ENCODE data around the gene KCNH1. TPM values are rescaled to one million over a fixed set of nuclear protein-coding genes. Genes with fewer than 3 reads are reported as not detected.

Gene KCNH1
- total RNA-seq, 1 donor from 2014 or later, result under 0.01 TPM

GRCh38 chr1:211133393-211133835 is 534 bp downstream of the KCNH1 start:
- FAIRE-seq (no peak), DNase-seq (ENCODE audit: low read depth) (no peak)
- Histone ChIP-seq H3K27me3 (ENCODE audit: control insufficient read depth, insufficient read depth, low read length) (peaks cover 12% of the 10 kb centered on the region), H3K36me3 (ENCODE audit: control insufficient read depth, insufficient read depth, low read length) (no peaks in the 10 kb centered on the region), H3K4me3 (ENCODE audit: low read depth, low read length) (peak overlapping the region; percentile 24)
- TF ChIP-seq CTCF (IDR thresholded peaks at IDR 0.05; ENCODE audit: insufficient read depth, low read length, severe bottlenecking), result no peak

GRCh38 chr1:211132721-211133392 is 1.1 kb downstream of the KCNH1 start:
- TF ChIP-seq CTCF (IDR thresholded peaks at IDR 0.05; ENCODE audit: insufficient read depth, low read length, severe bottlenecking), result no peak
- Histone ChIP-seq H3K27me3 (ENCODE audit: control insufficient read depth, insufficient read depth, low read length) (peaks cover 12% of the 10 kb centered on the region), H3K36me3 (ENCODE audit: control insufficient read depth, insufficient read depth, low read length) (no peaks in the 10 kb centered on the region), H3K4me3 (ENCODE audit: low read depth, low read length) (no peak overlapping the region)
- DNase-seq (ENCODE audit: low read depth) (no peak), FAIRE-seq (no peak)

- TF ChIP-seq CTCF (IDR thresholded peaks at IDR 0.05; ENCODE audit: insufficient read depth, low read length, severe bottlenecking), result no peak
- DNase-seq (ENCODE audit: low read depth), result no peak
- Histone ChIP-seq H3K36me3 (ENCODE audit: control insufficient read depth, insufficient read depth, low read length) (no peaks in the 10 kb centered on the region), H3K4me3 (ENCODE audit: low read depth, low read length) (no peak overlapping the region), H3K27me3 (ENCODE audit: control insufficient read depth, insufficient read depth, low read length) (peaks cover 15% of the 10 kb centered on the region)
- no peak for FAIRE-seq
Observed at GRCh38 chr1:211129776-211130175, 4.2 kb downstream of the KCNH1 start.

GRCh38 chr1:211127166-211127565 is 6.8 kb downstream of the KCNH1 start:
- no peaks in the 10 kb centered on the region for H3K36me3 ChIP-seq (ENCODE audit: control insufficient read depth, insufficient read depth, low read length)
- no peak overlapping the region for H3K4me3 ChIP-seq (ENCODE audit: low read depth, low read length)
- TF ChIP-seq CTCF (IDR thresholded peaks at IDR 0.05; ENCODE audit: insufficient read depth, low read length, severe bottlenecking), result no peak
- FAIRE-seq (no peak), DNase-seq (ENCODE audit: low read depth) (no peak)
- H3K27me3 ChIP-seq (ENCODE audit: control insufficient read depth, insufficient read depth, low read length), result peaks cover 3% of the 10 kb centered on the region

GRCh38 chr1:211126622-211127021 is 7.3 kb downstream of the KCNH1 start:
- Histone ChIP-seq H3K4me3 (ENCODE audit: low read depth, low read length) (no peak overlapping the region), H3K36me3 (ENCODE audit: control insufficient read depth, insufficient read depth, low read length) (no peaks in the 10 kb centered on the region), H3K27me3 (ENCODE audit: control insufficient read depth, insufficient read depth, low read length) (peaks cover 3% of the 10 kb centered on the region)
- DNase-seq (ENCODE audit: low read depth) (no peak), FAIRE-seq (no peak)
- TF ChIP-seq CTCF (IDR thresholded peaks at IDR 0.05; ENCODE audit: insufficient read depth, low read length, severe bottlenecking), result no peak
